ENCODE results near the gene WDFY1.

DNA sequence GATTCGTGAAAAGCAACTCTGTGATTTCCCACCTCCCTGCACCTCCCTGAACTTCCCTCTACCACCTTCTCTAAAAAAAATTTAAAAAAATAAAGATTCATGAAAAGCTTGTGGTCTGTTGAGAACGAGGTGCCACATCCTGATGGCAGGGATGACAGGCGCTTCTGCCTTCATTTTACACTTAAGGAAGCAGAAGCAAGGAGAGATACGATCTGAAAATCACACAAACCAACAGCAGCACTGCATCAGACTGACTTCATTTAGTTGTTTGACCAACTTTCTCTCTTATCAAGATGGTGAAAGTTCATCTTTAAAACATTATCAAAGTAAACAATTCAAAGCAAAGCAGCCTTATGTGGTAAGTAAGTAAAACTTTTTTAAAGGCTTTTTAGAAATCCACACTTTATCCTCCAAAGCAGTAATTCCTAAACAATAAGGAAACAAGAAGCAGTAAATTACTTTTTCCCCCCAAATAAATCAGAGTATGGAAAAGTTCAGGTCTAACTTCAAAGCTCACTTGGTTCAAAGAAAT lies 15.5 kb downstream of the WDFY1 start:
- TF ChIP-seq TAF1 (IDR thresholded peaks at IDR 0.05; ENCODE audit: borderline replicate concordance, insufficient read depth, low read length) (no peak), POLR2AphosphoS5 (IDR thresholded peaks at IDR 0.05; ENCODE audit: low read depth, low read length) (no peak), FOXP2 (optimal IDR thresholded peaks at IDR 0.05; ENCODE audit: borderline replicate concordance, extremely low read depth, extremely low read length, insufficient read depth) (no peak), SIN3A (IDR thresholded peaks at IDR 0.05; ENCODE audit: borderline replicate concordance, insufficient read depth, low read length) (no peak)
- TF ChIP-seq, protein P1, sequence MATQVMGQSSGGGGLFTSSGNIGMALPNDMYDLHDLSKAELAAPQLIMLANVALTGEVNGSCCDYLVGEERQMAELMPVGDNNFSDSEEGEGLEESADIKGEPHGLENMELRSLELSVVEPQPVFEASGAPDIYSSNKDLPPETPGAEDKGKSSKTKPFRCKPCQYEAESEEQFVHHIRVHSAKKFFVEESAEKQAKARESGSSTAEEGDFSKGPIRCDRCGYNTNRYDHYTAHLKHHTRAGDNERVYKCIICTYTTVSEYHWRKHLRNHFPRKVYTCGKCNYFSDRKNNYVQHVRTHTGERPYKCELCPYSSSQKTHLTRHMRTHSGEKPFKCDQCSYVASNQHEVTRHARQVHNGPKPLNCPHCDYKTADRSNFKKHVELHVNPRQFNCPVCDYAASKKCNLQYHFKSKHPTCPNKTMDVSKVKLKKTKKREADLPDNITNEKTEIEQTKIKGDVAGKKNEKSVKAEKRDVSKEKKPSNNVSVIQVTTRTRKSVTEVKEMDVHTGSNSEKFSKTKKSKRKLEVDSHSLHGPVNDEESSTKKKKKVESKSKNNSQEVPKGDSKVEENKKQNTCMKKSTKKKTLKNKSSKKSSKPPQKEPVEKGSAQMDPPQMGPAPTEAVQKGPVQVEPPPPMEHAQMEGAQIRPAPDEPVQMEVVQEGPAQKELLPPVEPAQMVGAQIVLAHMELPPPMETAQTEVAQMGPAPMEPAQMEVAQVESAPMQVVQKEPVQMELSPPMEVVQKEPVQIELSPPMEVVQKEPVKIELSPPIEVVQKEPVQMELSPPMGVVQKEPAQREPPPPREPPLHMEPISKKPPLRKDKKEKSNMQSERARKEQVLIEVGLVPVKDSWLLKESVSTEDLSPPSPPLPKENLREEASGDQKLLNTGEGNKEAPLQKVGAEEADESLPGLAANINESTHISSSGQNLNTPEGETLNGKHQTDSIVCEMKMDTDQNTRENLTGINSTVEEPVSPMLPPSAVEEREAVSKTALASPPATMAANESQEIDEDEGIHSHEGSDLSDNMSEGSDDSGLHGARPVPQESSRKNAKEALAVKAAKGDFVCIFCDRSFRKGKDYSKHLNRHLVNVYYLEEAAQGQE (IDR thresholded peaks at IDR 0.05; ENCODE audit: insufficient read depth in 1 of 2, low read depth in 2 of 2, low read length in 2 of 2) = no peak
